Stimulated activated CD4-positive, alpha-beta T cell treated with anti-CD3 and anti-CD28 coated beads, TNF-alpha, amount 100 ng/mL, for 1 hour (primary cell): ENCODE results near the gene PLEKHG2.
A peak's percentile ranks its signal among the peaks of the same experiment; 100 is the strongest.
"Not testable (repeated sequence)": the region's sequence is repeated elsewhere in the genome, so short reads cannot be mapped to it uniquely, and the experiment has no call there.

Experiments used
- DNase-seq, 3 donors: peaks; one replicate each; pipeline ENCODE4 v3.0.0-alpha.2; 2020; ENCODE audit warnings: low read depth in 3 of 3, low spot score in 1 of 3

The PLEKHG2 gene

GRCh38 chr19:39446365-39447084 lies 34.1 kb downstream of the PLEKHG2 start:
- DNase-seq, result no peak

DNA sequence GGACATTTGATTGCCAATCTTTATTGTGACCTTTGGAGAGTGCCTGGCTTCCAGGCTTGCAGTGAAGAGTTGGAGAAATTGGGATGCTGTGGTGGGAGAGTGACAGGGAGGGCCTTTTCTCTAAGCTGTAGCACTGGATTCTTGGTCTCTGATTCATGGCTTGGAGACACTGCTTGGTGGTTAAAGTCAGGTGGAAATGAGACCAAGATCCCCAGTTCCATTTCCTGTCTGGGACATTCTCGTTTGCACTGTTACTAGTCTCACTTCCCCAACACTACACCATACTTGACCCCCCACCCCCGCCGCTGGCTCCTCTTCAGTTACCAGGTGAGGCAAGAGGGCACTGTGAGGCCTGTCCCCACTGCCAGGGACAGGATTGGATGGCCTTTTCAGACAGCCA lies 35.8 kb downstream of the PLEKHG2 start:
- no peak for DNase-seq

GRCh38 chr19:39449116-39449797 lies 36.8 kb downstream of the PLEKHG2 start:
- DNase-seq, result no peak

DNA sequence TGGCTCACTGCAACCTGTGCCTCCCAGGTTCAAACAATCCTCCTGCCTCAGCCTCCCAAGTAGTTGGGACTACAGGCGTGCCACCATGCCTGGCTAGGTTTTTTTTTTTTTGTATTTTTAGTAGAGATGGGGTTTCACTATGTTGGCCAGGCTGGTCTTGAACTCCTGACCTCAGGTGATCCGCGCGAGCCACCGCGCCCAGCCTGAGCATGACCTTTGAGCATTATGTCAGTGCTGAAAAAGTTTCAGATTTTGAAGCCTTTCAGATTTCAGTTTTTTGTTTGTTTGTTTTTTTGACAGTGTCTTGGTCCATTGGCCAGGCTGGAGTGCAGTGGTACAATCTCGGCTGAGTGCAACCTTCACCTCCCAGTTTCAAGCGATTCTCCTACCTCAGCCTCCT lies 38.8 kb downstream of the PLEKHG2 start:
- DNase-seq, result not testable (repeated sequence)

DNA sequence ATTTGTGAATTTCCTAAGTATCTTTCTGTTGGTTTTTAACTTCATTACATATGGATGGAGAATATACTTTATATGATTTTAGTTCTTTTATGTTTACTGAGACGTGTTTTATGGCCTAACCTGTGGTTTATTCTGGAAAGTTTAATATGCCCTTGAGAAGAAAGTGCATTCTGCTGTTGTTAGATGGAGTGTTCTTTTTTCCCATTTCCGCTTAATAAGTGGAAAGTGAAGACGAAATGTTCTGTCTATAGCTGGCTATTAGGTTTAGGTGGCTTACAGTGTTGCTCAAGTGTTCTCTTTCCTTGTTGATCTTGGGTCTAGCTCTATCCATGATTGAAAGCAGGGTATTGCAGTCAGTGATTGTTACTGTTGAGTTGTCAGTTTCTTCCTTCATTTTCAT lies 50.9 kb downstream of the PLEKHG2 start:
- no peak for DNase-seq

DNA sequence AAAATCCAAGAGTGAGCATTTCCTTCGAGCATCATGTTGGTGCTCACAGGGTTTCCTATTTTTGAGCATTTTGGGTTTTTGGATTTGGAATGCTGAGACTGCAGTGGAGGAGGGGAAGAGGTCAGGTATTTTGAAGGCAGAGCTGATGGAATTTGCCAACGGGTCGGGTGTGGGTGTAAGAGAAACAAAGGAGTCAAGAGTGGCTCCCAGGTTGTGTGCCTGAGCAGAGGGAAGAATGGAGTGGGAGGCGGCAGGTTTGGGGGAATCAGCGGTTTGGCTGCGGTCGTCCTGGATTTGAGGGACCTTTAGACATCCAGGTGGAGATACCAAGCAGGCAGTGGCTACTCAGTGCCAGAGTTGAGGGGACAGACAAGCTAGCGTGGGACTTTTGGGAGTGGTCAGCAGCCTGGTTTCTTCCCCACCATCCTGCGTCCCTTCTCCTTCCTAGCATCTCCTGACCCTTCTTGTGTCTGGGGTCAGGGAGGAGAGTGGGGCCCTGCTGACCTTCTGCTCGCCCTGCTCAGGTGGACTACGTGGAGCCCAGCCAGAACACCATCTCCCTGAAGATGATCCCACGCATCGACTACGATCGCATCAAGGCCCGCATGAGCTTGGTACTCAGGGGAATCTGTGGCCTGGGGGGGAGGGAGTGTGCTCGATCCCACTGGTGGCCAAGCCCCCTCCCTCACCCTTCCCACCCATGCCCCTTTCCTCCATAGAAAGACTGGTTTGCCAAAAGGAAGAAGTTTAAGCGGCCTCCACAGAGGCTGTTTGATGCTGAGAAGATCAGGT lies 53.7 kb downstream of the PLEKHG2 start:
- no peak for DNase-seq

DNA sequence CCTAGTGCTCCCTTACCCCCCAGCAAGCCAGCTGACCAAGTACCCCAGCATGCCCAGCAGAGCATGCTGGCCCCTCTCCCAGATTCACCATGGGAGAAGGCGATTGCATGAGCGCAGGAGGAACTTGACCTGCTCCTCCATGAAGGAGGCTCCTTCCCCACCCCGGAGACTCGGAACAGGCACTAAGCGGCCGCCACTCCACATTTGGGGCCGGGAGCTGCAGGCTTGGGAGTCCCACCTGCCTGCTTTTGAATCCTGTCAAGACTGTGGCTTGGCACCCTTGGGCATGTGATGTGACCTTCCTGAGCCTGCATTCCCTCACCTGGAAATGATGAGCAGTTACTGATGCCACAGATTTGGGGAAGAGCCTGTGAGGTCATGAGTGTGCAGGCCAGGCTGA lies 55.5 kb downstream of the PLEKHG2 start:
- no peak for DNase-seq

DNA sequence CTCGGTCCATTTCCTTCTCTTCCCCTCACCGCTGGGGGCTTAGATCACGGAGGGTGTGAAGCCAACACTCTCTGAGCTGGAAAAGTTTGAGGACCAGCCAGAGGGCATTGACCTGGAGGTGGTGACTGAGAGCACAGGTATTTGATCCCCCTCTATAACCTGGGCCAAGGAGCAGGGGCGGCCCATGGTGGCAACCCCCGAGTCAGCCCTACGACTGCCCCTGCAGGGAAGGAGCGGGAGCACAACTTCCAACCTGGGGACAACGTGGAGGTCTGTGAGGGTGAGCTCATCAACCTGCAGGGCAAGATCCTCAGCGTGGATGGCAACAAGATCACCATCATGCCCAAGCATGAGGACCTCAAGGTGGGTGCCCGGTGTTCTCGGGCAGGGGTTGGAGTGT lies 56.6 kb downstream of the PLEKHG2 start:
- no peak for DNase-seq

DNA sequence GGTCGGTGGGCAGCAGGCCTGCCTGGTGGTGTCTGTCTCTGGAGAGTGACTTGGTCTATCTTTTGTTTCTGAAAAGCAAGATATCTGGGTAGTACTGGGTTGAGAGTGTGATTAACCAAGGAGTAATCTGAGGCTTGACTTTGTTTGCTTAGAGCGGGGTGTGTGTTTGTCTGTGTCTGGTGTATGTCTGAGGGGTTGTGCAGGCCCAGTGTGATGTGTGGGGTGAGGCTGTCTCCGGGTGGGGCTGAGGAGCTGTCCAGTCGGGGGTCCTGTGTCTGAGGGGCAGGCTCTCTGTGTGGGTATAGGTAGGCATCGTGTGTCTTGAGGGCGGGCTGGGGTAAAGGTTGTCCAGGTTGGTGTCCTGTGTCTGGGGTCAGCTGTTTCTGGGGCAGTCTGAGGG lies 57.1 kb downstream of the PLEKHG2 start:
- no peak for DNase-seq

DNA sequence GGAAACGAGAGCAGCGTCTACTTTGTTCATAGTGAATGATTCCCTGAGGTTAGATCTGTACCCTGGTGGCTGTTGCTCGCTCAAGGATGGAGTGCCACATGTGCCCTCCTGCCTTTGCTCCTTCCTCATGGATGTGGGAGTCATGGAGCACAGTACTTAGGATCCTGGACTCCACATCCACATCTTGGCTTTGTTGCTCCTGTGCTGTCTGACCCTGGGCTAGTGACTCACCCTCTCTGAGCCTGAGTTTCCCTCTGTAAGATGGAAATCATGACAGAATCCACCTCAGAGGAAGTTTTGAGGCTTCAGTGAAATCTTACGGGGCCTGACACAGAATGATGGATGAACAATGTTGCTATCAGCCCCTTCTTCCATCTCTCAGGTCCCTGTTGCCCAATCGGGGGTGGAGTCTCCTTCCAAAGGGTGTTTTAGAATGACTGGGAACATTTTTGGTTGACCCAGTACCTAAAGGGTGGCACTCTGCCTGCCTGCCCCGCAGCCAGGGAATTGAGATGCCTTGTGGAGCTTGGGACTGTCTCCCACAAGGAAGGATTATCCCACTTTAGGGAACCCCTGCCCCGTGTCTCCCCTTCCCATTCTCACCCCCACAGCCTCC lies 58.4 kb downstream of the PLEKHG2 start:
- no peak for DNase-seq

- no peak for DNase-seq
These were observed 59.5 kb downstream of the PLEKHG2 start for GRCh38 chr19:39471756-39472536.

DNA sequence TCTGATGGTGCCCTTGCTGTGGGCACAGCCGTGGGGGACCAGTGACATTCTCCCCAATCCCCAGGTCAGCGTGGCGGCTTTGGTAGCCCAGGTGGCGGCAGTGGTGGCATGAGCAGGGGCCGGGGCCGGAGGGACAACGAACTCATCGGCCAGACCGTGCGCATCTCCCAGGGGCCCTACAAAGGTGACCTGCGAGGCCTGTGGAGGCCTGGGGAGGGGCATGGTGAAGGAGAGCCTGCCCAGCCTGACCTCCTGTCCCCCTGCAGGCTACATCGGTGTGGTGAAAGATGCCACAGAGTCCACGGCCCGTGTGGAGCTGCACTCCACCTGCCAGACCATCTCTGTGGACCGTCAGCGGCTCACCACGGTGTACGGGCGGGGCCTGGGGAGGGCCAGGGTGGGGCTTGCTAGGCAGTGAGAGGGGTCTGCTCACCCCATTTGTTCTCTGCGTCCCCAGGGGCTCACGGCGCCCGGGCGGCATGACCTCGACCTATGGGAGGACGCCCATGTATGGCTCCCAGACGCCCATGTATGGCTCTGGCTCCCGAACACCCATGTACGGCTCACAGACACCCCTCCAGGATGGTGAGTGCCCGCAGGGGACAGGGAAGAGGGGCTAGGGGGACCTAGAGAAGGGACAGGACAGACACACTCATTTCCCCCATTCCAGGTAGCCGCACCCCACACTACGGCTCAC lies 60.4 kb downstream of the PLEKHG2 start:
- no peak for DNase-seq

DNA sequence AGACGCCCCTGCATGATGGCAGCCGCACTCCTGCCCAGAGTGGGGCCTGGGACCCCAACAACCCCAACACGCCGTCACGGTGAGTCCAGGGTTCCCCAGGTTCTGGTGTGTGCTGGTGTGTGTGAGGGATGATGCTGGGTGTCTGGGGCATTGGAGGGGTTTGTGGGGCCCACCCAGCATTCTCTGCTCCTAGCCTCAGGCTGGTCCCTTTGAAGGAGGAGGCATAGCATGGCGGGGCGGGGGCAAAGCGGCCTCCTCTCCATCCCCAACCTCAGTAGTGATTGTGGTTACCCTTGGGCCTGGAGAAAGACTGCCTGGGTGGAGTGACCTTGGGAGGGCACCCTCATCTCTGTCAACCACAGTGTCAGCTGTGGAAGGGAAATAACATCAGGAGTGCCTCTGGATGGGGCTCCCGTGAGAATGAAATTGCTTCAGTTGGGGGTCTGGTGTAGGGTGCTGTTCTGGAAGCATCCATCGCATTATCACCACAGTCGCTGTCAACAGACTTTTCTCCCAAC lies 61.0 kb downstream of the PLEKHG2 start:
- DNase-seq, result no peak

GRCh38 chr19:39474139-39474620 lies 61.7 kb downstream of the PLEKHG2 start:
- peak; percentile 29 to 70 (median 47) for DNase-seq

DNA sequence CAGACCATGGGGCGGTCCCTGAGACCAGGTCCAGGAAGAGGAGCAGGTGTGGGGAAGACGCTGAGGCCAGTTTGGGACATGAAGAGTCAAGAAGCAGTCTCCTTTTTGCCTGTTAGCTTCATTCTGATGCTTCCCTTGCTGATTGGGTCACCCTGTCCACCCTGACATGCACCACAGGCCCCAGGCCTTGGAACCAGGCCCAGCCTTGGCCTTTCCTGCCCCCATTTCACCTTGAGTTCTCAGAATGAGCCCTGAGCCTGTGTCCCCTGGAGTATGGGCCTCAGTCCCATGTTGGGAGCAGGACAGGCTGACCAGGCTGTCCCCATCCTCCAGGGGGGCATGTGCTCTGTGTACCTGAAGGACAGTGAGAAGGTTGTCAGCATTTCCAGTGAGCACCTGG lies 63.3 kb downstream of the PLEKHG2 start:
- DNase-seq, result no peak
